Activated CD8-positive, alpha-beta memory T cell treated with anti-CD3 and anti-CD28 coated beads for 36 hours (primary cell): ENCODE results near the gene SNORC. TPM values are rescaled to one million over a fixed set of nuclear protein-coding genes. Genes with fewer than 3 reads are reported as not detected.

Experiments used
- CTCF ChIA-PET: fragments of 350-600 bp; sonication (Branson Sonifier 250); formaldehyde crosslinking; loops from one replicate; lab custom pipeline; 2021; ENCODE audit warnings: antibody characterized with exemption; lab: Charles Lee
- POLR2A ChIA-PET: fragments of 350-600 bp; sonication (Branson Sonifier 250); formaldehyde crosslinking; loops from one replicate; lab custom pipeline; 2021; ENCODE audit warnings: antibody characterized with exemption; lab: Charles Lee
- total RNA-seq, 2 experiments: library from RNA; stranded (reverse); gene quantifications; one replicate each; pipeline ENCODE4 v1.2.3, GENCODE V29; 2021

Gene SNORC
- total RNA-seq, 2 experiments from 2014 or later = 0.70 to 1.3 TPM

DNA sequence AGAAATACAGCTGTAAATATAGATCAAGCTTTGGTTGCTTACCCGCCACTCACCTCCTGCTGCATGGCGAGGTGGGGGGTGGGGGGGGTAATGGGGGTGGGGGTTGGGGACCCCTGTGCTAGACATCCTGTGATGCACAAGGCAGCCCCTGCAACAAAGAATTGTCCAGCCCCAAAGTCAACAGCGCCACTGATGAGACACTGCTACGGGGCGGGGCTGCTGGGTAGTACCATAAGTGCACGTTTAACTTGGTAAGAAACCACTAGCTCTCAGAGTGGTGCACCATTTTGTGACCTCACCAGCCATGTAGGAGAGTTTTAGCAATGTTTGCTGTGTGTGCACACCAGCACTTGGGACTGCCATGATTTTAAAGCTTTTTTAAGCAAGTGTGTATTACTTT is 40.3 kb downstream of the SNORC start:
- ChIA-PET CTCF (no interaction called here), POLR2A (no interaction called here)

DNA sequence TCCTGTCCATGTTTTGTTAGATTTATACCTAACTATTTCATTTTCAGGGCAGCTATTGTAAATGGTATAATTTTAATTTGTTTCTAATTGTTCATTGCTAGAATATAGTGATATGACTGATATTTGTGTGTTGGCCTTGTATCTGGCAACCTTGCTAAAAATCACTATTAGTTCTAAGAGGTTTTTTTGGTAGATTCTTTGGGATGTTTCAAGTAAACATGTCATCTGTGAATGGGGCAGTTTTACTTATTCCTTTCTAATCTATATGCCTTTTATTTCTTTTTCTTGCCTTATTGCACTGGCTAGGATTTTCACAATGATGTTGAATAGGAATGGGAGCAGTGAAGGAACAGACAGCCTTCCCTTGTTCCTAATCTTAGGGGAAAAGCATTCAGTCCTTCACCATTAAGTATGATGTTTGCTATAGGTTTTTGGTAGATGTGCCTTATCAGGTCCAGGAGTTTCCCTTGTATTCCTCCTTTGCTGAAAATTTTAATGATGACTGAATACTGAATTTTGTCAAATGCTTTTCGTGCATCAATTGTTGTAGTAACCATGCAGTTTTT is 41.7 kb downstream of the SNORC start:
- POLR2A ChIA-PET = no interaction called here
- CTCF ChIA-PET = no interaction called here

DNA sequence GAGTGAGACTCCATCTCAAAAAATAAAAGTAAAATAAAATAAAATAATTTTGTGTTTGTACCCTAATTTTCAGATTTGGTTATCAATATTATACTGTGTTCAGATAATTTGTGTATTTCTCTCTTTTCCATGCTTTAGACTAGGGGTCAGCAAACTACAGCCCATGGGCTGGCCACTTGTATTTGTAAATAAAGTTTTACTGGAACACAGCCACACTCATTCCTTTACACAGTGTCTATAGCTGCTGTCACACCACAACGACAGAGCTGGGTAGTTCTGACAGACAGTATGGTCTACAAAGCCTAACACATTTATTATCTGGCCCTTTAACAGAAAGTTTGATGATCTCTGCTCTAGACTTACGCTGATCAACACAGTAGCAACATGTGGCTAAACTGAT is 43.8 kb downstream of the SNORC start:
- ChIA-PET CTCF (no interaction called here), POLR2A (no interaction called here)

DNA sequence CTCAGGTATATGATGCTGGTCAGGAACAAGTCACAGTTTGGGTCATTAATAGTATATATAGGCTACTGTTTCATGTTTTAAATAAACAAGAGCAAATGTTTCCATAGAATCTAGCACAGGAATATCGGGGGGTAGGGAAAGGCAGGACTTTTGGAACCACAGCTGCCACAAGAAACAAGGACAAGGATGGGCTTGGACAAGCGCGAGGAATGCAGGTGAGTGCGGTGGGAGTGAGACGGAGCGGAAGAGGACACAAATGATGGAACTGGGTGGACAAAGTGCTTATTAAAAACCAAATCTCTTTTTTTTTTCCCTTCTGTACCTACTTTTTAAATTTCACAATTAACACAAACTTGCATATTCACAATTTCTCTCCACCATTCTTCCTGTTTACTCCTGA is 49.1 kb downstream of the SNORC start:
- POLR2A ChIA-PET = no interaction called here
- CTCF ChIA-PET = no interaction called here

DNA sequence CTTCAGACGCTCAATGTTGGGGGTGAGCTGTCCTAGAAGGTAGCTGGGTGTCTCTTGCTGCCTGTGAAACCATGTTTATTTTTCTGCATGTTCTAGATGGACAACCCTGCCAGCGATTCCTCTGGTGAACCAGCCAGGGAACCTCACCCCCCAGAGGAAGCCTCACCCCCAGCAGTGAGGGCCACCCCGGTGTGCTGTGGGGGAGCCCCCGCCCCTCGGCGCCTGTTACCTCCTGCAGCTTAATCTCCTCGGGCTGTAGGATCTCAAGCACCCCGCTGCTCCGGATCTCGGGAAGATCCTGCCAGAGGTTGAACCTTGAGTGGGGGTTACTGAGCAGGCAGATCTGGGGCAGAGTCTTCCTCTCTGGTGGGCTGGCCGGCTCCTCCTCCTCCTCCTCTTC is 50.0 kb downstream of the SNORC start:
- CTCF ChIA-PET = no interaction called here
- POLR2A ChIA-PET = no interaction called here

DNA sequence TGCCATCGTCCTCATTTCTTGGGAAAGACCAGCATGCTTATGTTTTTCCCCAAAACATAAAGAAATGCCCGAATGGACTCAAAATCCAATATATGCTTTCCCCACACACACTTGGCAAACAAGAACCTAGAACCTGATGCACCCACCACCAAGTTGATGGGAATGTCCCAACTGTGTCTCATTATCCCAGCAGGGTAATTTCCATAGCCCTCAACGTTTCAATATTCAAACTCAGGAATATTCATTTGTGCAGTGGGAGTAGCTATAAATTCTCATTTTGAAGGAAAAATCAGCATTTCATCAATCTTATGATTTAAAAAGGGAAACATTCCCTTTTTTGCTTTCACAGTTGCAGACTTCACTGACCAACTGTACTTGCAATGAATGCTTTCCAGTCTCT is 50.7 kb downstream of the SNORC start:
- POLR2A ChIA-PET = no interaction called here
- CTCF ChIA-PET = no interaction called here

DNA sequence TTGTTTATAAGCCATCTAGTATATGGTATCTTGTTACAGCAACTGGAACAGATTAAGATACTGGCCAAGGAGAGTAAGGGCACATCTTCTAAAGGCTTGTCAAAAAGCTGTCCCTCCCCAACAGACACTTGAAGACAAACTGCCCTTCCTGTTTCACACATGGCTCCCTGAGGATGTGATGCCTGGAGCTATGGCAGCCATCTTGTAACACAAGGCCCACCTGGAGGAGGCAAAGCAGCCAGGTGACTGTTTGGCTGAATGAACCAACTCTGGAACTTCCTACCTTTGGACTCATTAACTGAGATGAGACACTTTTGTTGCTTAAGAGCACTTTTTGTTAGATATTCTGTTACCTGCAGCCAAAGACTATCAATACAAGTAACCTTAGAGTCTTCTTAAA is 54.4 kb downstream of the SNORC start:
- POLR2A ChIA-PET = no interaction called here
- CTCF ChIA-PET = no interaction called here

DNA sequence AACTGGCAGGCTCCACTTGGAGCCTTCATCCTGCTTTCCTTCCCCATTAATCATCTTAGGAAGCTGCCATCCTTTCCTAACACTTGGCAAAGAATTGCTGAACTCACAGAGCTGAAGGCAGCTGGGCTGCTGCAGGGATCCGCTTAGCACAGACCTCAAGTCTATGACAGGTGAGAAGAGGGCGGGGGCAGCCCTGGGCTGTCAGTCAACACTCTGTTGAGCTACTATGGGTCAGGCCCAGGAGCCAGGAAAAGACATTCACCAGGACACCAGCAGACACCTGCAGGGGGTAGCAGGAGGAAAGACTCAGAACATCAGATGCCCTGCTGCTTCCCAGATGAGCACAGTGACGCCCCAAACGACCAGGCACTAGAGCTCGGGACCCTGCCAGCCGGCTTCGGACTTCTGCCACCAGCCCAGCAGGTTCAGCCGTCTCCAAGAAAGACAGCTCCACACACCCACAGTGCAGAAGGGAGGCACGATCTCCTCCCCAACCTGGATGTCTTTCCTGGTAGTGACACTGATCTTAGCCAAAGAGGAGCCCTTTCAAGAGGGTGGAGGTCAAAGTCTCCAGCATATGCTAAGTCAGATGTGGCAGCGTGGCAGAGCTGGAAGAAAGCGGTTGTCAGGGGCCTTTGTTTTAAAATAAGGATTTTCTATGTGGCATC is 55.2 kb downstream of the SNORC start:
- ChIA-PET POLR2A (no interaction called here), CTCF (interaction anchor here (1.5 kb wide), 1 partner anchor 103 kb away, joined by 4 read pairs; no protein-coding TSS in a partner anchor)

DNA sequence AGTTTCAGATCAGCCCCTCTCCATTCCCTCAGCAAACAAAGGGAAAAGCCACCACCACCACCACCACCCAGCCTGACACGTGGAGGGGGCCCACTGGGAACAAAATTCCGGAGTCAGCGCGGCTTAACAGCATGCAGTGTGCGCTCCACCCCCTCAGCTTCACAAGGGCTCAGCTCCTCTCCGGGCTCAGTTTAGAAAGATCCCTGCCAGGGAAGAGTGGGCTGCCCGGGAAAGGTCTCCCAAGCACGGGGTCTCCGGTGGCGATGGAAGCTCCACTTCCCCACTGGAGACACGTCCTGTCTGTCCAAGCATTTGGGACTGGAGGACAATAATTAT is 55.7 kb downstream of the SNORC start:
- ChIA-PET POLR2A (no interaction called here), CTCF (interaction anchor here (0.6 to 1.5 kb wide), 2 partner anchors 103 to 207 kb away, joined by 3 to 4 read pairs; no protein-coding TSS in a partner anchor)

DNA sequence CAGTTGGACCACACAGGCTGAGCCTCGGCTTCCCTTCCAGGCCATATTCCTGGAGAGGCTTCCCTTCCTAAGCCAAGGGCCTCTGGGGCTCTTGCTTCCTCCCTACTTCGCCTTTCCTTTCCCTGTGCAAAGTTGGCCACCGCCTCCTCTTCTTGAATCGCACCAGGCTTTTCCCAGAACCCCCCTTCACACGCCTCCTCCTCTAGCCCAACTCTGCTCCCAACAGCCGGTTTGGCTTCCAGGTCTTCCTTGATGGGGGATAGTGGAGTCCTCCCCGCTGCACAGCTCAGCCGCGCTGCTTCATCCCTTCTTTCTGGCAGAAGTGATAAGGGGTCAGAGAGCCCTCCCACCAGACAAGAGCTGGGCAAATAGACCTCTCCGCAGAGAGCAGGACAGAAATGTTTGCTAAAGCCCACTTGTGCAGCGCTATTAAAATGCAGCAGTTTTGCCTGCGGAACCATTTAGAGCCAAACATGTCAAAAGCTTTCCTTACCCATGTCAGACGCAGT is 56.4 kb downstream of the SNORC start:
- ChIA-PET CTCF (interaction anchor here (0.6 to 1.5 kb wide), 2 partner anchors 102 to 207 kb away, joined by 3 to 4 read pairs; no protein-coding TSS in a partner anchor), POLR2A (no interaction called here)

DNA sequence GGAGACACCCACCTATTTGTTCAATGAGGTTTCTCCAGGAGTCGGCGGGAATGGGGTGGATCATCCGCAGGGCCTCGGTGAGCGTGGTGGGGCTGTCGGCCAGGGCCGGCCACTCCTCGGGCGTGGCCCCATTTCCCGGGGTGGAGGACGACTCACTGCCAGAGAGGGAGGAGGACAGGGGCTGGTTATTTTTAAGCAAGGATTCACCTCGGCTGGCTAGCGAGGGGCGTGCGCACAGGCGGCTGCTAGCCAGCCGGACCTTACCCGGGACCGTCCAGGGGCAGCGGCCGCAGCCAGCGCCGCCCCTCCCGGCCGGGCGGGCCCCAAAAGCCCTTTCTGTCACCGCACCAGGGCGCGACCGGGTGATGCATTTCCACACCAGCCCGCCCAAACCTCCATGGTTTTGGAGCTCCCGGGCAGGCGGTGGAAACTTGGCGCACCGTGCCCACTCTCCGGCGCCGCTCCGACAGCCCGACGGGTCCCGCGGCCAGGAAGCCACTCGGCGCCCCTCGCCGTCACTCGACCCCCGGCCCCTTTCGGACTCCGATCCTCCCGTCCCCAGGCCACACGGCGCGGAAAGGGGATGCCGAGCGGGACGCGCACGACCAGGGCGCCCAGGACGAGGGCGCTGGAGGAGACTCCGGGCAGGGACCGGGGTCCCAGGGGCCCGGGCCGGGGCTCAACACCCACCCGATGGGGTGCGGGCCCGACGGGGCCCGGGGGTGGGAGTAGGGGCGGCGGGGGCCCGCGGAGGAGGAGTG is 57.1 kb downstream of the SNORC start:
- POLR2A ChIA-PET = no interaction called here
- CTCF ChIA-PET = no interaction called here

DNA sequence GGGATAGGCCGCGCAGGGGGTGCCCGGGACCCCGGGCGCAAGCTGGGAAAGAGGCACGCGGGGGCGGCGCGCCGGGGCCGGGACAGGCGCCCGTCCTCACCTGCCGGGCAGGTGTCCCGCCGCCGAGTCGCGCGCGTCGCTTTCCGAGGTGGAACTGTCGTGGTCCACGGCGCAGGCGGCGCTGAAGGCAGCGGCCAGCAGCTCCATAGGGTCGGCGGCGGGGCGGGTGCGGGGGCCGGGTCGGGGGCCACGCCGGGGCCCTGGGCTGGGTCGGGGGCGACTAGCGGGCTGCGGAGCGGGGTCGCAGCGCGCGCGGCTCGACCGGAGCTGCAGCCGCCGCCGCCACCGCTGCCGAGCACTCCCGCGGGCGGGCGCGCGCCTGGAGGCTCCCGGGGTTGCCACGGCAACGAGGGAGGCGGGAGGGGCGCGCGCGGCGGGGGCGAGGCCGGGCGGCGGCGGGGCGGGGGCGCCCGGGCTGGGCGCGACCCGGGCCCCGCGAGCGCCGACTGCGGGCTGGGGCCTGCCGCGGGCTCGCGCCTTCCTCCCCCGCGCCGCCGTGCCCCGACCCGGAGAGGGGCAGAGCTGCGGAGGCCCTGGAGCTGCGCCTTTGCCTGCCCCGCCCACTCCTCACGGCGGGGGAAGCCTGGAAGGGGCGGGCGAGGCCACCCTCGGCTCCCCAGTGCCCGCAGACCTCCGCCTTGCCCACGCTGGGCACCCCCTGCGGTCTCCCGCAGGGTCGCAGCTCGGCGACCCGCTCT is 57.9 kb downstream of the SNORC start:
- CTCF ChIA-PET = interaction anchor here (1.0 kb wide), 1 partner anchor 13 kb away, joined by 3 read pairs; no protein-coding TSS in a partner anchor
- POLR2A ChIA-PET = no interaction called here

Other genes starting within 250 kb of the SNORC start
- under 1 TPM; 0.17 to 0.51 TPM for gene EFHD1, start 236.7 kb upstream of the SNORC start, total RNA-seq
- gene GIGYF2, start 172.9 kb upstream of the SNORC start, total RNA-seq = 10 to 100 TPM; 49.9 to 54.0 TPM
- gene KCNJ13, start 93.7 kb upstream of the SNORC start, total RNA-seq = not detected
- under 1 TPM; 0.10 to 0.13 TPM for gene NGEF, start 143.0 kb downstream of the SNORC start, total RNA-seq
- gene NEU2, start 162.4 kb downstream of the SNORC start, total RNA-seq = not detected
- gene INPP5D, start 190.1 kb downstream of the SNORC start, total RNA-seq = 10 to 100 TPM; 43.1 to 46.5 TPM